HepG2 (cell line): ENCODE data around the gene HSPB9. TPM values are rescaled to one million over a fixed set of nuclear protein-coding genes. Genes with fewer than 3 reads are reported as not detected.

ENCODE experiments used
- CENPT ChIP-seq: sonication (generic); formaldehyde crosslinking; IDR thresholded peaks from 2 replicates; pipeline ENCODE4 v1.8.0; 2022; ENCODE audit warnings: low read depth, mild to moderate bottlenecking, moderate library complexity, missing genetic modification reagents
- FLYWCH1 ChIP-seq: sonication (generic); formaldehyde crosslinking; IDR thresholded peaks from 2 replicates; pipeline ENCODE4 v1.8.1; 2023; ENCODE audit warnings: mild to moderate bottlenecking, missing genetic modification reagents
- KDM6A ChIP-seq: IDR thresholded peaks from 2 replicates; pipeline ENCODE4 v1.6.1; 2016; ENCODE audit warnings: low read depth
- MATR3 ChIP-seq: sonication (generic); formaldehyde crosslinking; IDR thresholded peaks from 2 replicates; pipeline ENCODE4 v1.4.0; 2020; ENCODE audit warnings: missing genetic modification reagents
- NFRKB ChIP-seq: fragments of 450-650 bp; IDR thresholded peaks from 2 replicates; pipeline ENCODE4 v1.6.1; 2017
- NR2F2 ChIP-seq: IDR thresholded peaks from 2 replicates; pipeline ENCODE4 v1.6.1; 2012; ENCODE audit warnings: low read depth, inconsistent platforms, borderline replicate concordance
- RAD51 ChIP-seq: fragments of 450-650 bp; IDR thresholded peaks from 2 replicates; pipeline ENCODE4 v1.6.1; 2016; ENCODE audit warnings: borderline replicate concordance
- SALL2 ChIP-seq: sonication (generic); formaldehyde crosslinking; IDR thresholded peaks from 2 replicates; pipeline ENCODE4 v1.8.1; 2023; ENCODE audit warnings: mild to moderate bottlenecking, missing genetic modification reagents, inconsistent platforms
- THAP11 ChIP-seq: IDR thresholded peaks from 2 replicates; pipeline ENCODE4 v1.6.1; 2016; ENCODE audit warnings: missing biosample characterization, missing genetic modification reagents
- ZBTB7A ChIP-seq: sonication (generic); formaldehyde crosslinking; IDR thresholded peaks from 2 replicates; pipeline ENCODE4 v1.8.0; 2022; ENCODE audit warnings: mild to moderate bottlenecking, missing genetic modification reagents
- ZFP1 ChIP-seq: IDR thresholded peaks from 2 replicates; pipeline ENCODE4 v1.6.1; 2016
- ZNF335 ChIP-seq: sonication (generic); formaldehyde crosslinking; IDR thresholded peaks from 2 replicates; pipeline ENCODE4 v1.4.0; 2020; ENCODE audit warnings: missing genetic modification reagents
- ZNF546 ChIP-seq: sonication (generic); formaldehyde crosslinking; conservative IDR thresholded peaks from 2 replicates; pipeline ENCODE4 v1.8.1; 2023; ENCODE audit warnings: mild to moderate bottlenecking, missing genetic modification reagents
- ZNF605 ChIP-seq: sonication (generic); formaldehyde crosslinking; IDR thresholded peaks from 2 replicates; pipeline ENCODE4 v1.8.0; 2022; ENCODE audit warnings: mild to moderate bottlenecking, missing genetic modification reagents
- ZNF782 ChIP-seq: sonication (generic); formaldehyde crosslinking; IDR thresholded peaks from 2 replicates; pipeline ENCODE4 v1.4.0; 2020; ENCODE audit warnings: missing genetic modification reagents, mild to moderate bottlenecking, borderline replicate concordance
- ZSCAN20 ChIP-seq: sonication (generic); formaldehyde crosslinking; IDR thresholded peaks from 2 replicates; pipeline ENCODE4 v1.4.0; 2020; ENCODE audit warnings: missing genetic modification reagents, mild to moderate bottlenecking, borderline replicate concordance
- ZSCAN30 ChIP-seq: sonication (generic); formaldehyde crosslinking; IDR thresholded peaks from 2 replicates; pipeline ENCODE4 v1.5.0; 2020; ENCODE audit warnings: mild to moderate bottlenecking, missing genetic modification reagents
- polyA plus RNA-seq, 8 experiments: library from polyadenylated mRNA; depleted of rRNA in 3 of 8; stranded (reverse) in 7 of 8; unstranded in 1 of 8; fragments of >200 nt; fragmentation: Illumina TruSeq in 4 of 8; extraction: Trizol in 4 of 8; gene quantifications; 2 replicates each; pipeline versions ENCODE4 v1.2.1 to v1.2.3, GENCODE V29; 2011 to 2016; ENCODE audit warnings: low read depth in 4 of 8, missing spikeins in 1 of 8, mixed read lengths in 1 of 8; ENCODE audit not compliant: insufficient read depth in 1 of 8
- total RNA-seq, 5 experiments: library from RNA; depleted of rRNA; stranded (reverse); fragments of >200 nt; fragmentation: Illumina TruSeq; extraction: Trizol; gene quantifications; 2 replicates each; pipeline ENCODE4 v1.2.3, GENCODE V29; 2016; ENCODE audit warnings: low read depth in 1 of 5
- TF ChIP-seq, protein P1 (sequence below), 2 experiments: sonication (generic) in 1 of 2; formaldehyde crosslinking in 1 of 2; IDR thresholded peaks; 2 replicates each; pipeline versions ENCODE4 v1.6.1 to v1.9.0; 2014 to 2022; ENCODE audit warnings: antibody characterized with exemption in 1 of 2, borderline replicate concordance in 1 of 2, inconsistent platforms in 1 of 2, low read depth in 1 of 2, missing genetic modification reagents in 1 of 2
- TF ChIP-seq, protein P2 (sequence below): sonication (generic); formaldehyde crosslinking; IDR thresholded peaks from 2 replicates; pipeline ENCODE4 v1.4.0; 2020; ENCODE audit warnings: low read depth, mild to moderate bottlenecking, missing genetic modification reagents
- TF ChIP-seq, protein P3 (sequence below): sonication (generic); formaldehyde crosslinking; IDR thresholded peaks from 2 replicates; pipeline ENCODE4 v1.4.0; 2020; ENCODE audit warnings: missing genetic modification reagents, mild to moderate bottlenecking, borderline replicate concordance

HSPB9 gene
- total and polyA plus RNA-seq, 2 of the 13 experiments (the other 11 are each of a cell fraction or from before 2014, with no cell fraction given) = 0.05 to 0.24 TPM

DNA sequence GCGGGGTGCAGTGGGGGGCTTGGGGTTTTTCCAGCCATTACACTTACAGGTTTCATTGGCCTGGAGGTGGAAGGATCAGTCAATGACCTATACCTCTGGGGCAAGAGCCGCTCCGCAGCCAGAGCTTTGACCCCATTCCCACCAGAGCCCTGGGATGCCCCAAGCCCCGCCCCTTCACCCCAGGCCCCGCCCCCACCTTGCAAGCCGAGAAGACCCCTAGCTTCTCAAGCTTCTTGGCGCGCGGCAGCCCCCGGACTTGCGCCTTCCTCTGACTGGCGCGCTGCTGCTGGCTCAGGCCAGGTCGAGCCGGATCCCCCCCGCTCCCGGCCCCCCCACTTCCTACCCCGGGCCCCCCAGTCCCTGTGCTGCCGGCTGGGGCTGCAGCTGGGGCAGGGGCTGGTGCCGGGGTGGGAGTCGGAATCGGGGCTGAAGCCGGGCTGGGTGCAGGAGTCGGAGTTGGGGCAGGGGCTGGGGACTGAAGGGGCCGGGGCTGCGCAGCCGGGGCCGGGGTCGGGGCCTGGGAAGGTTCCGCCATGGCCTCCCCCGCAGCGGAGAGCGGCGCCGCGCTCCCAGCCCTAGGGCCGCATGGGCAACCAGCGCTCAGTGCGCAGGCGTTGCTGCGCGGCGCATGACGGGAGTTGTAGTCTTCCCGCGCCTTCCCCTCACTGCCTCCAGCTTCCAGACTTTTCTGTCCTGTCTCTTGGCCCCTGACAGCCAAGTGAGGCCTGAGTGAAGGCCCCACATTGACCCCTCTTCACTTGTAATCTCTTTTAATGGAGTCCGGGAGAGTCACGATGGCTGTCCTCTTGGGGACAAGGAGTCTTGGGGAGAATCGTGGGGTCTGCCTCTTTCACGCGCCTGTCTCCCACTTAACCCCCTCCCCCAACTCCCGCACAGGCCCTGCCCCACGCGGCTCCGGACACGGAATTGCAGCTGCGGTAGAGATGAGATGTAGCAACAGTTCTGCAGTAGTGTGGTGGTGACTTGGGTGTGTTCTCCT is 1.5 kb upstream of the HSPB9 start, which contains the start of gene KAT2A (continued):
- TF ChIP-seq, protein P1, sequence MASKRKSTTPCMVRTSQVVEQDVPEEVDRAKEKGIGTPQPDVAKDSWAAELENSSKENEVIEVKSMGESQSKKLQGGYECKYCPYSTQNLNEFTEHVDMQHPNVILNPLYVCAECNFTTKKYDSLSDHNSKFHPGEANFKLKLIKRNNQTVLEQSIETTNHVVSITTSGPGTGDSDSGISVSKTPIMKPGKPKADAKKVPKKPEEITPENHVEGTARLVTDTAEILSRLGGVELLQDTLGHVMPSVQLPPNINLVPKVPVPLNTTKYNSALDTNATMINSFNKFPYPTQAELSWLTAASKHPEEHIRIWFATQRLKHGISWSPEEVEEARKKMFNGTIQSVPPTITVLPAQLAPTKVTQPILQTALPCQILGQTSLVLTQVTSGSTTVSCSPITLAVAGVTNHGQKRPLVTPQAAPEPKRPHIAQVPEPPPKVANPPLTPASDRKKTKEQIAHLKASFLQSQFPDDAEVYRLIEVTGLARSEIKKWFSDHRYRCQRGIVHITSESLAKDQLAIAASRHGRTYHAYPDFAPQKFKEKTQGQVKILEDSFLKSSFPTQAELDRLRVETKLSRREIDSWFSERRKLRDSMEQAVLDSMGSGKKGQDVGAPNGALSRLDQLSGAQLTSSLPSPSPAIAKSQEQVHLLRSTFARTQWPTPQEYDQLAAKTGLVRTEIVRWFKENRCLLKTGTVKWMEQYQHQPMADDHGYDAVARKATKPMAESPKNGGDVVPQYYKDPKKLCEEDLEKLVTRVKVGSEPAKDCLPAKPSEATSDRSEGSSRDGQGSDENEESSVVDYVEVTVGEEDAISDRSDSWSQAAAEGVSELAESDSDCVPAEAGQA (IDR thresholded peaks at IDR 0.05; ENCODE audit: low read depth) = no peak; the same call in 1 of the 2 replicates
- TF ChIP-seq, protein P1 (CRISPR knock-in tag; IDR thresholded peaks at IDR 0.05; ENCODE audit: borderline replicate concordance) = no peak
- TF ChIP-seq NR2F2 = no peak
- no peak for TF ChIP-seq MATR3 (CRISPR knock-in tag)
- no peak for TF ChIP-seq NFRKB
- peak; percentile 43; the same call in 1 of the 2 replicates for TF ChIP-seq ZNF546 (CRISPR knock-in tag)
- TF ChIP-seq SALL2 (CRISPR knock-in tag) = peak; percentile 49; the same call in 1 of the 2 replicates
- no peak for TF ChIP-seq ZSCAN30 (CRISPR knock-in tag)
- 0 out of 2 replicates have a peak, but pooled peaks have one; percentile 40 for TF ChIP-seq ZBTB7A
- no peak for TF ChIP-seq KDM6A (CRISPR knock-in tag)
- TF ChIP-seq ZNF335 (CRISPR knock-in tag) = 0 out of 2 replicates have a peak, but pooled peaks have one; percentile 36
- TF ChIP-seq ZFP1 (CRISPR knock-in tag) = no peak
- peak; percentile 99 for TF ChIP-seq THAP11
- TF ChIP-seq, protein P2, sequence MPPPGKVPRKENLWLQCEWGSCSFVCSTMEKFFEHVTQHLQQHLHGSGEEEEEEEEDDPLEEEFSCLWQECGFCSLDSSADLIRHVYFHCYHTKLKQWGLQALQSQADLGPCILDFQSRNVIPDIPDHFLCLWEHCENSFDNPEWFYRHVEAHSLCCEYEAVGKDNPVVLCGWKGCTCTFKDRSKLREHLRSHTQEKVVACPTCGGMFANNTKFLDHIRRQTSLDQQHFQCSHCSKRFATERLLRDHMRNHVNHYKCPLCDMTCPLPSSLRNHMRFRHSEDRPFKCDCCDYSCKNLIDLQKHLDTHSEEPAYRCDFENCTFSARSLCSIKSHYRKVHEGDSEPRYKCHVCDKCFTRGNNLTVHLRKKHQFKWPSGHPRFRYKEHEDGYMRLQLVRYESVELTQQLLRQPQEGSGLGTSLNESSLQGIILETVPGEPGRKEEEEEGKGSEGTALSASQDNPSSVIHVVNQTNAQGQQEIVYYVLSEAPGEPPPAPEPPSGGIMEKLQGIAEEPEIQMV (CRISPR knock-in tag) = no peak
- TF ChIP-seq CENPT (CRISPR knock-in tag) = peak; percentile 41; the same call in 1 of the 2 replicates
- no peak for TF ChIP-seq RAD51
- no peak for TF ChIP-seq ZNF605 (CRISPR knock-in tag)
- no peak for TF ChIP-seq ZNF782 (CRISPR knock-in tag)
- TF ChIP-seq FLYWCH1 (CRISPR knock-in tag) = no peak
- TF ChIP-seq, protein P3, sequence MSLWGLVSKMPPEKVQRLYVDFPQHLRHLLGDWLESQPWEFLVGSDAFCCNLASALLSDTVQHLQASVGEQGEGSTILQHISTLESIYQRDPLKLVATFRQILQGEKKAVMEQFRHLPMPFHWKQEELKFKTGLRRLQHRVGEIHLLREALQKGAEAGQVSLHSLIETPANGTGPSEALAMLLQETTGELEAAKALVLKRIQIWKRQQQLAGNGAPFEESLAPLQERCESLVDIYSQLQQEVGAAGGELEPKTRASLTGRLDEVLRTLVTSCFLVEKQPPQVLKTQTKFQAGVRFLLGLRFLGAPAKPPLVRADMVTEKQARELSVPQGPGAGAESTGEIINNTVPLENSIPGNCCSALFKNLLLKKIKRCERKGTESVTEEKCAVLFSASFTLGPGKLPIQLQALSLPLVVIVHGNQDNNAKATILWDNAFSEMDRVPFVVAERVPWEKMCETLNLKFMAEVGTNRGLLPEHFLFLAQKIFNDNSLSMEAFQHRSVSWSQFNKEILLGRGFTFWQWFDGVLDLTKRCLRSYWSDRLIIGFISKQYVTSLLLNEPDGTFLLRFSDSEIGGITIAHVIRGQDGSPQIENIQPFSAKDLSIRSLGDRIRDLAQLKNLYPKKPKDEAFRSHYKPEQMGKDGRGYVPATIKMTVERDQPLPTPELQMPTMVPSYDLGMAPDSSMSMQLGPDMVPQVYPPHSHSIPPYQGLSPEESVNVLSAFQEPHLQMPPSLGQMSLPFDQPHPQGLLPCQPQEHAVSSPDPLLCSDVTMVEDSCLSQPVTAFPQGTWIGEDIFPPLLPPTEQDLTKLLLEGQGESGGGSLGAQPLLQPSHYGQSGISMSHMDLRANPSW (CRISPR knock-in tag) = no peak
- TF ChIP-seq ZSCAN20 (CRISPR knock-in tag) = no peak
